Skeletal muscle tissue (tissue), 4 donors: ENCODE results near the gene CDS1. TPM values are rescaled to one million over a fixed set of nuclear protein-coding genes. Genes with fewer than 3 reads are reported as not detected.
"Not testable (repeated sequence)": the region's sequence is repeated elsewhere in the genome, so short reads cannot be mapped to it uniquely, and the experiment has no call there.

ENCODE experiments used
- H3K27ac ChIP-seq: one replicate; pipeline ENCODE4 v1.7.0; 2013; ENCODE audit warnings: mild to moderate bottlenecking, low read depth, low read length, inconsistent platforms
- H3K27me3 ChIP-seq, 3 donors: one replicate each; pipeline ENCODE4 v1.7.0; 2013; ENCODE audit warnings: low read length in 3 of 3; ENCODE audit not compliant: control insufficient read depth in 3 of 3, insufficient read depth in 3 of 3
- H3K36me3 ChIP-seq, 3 donors: one replicate each; pipeline ENCODE4 v1.7.0; 2013; ENCODE audit warnings: low read length in 3 of 3; ENCODE audit not compliant: control insufficient read depth in 3 of 3, insufficient read depth in 3 of 3
- H3K4me1 ChIP-seq, 3 donors: one replicate each; pipeline ENCODE4 v1.7.0; 2013; ENCODE audit warnings: low read length in 3 of 3, mild to moderate bottlenecking in 3 of 3; ENCODE audit not compliant: control insufficient read depth in 3 of 3, insufficient read depth in 3 of 3
- H3K4me3 ChIP-seq, 3 donors: one replicate each; pipeline ENCODE4 v1.7.0; 2013; ENCODE audit warnings: low read length in 3 of 3
- H3K9ac ChIP-seq, 3 donors: one replicate each; pipeline ENCODE4 v1.7.0; 2013; ENCODE audit warnings: low read length in 3 of 3, mild to moderate bottlenecking in 3 of 3, moderate library complexity in 2 of 3, low read depth in 1 of 3
- H3K9me3 ChIP-seq, 3 donors: one replicate each; pipeline ENCODE4 v1.7.0; 2013; ENCODE audit warnings: low read length in 3 of 3; ENCODE audit not compliant: control insufficient read depth in 3 of 3
- total RNA-seq: library from RNA; depleted of rRNA; stranded (reverse); fragments of >200 nt; gene quantifications from one replicate; pipeline ENCODE4 v1.2.3, GENCODE V29; 2014
- donor health status: Osteomylitis.

The CDS1 gene
- total RNA-seq, 1 donor from 2014 or later, result 0.52 TPM

DNA sequence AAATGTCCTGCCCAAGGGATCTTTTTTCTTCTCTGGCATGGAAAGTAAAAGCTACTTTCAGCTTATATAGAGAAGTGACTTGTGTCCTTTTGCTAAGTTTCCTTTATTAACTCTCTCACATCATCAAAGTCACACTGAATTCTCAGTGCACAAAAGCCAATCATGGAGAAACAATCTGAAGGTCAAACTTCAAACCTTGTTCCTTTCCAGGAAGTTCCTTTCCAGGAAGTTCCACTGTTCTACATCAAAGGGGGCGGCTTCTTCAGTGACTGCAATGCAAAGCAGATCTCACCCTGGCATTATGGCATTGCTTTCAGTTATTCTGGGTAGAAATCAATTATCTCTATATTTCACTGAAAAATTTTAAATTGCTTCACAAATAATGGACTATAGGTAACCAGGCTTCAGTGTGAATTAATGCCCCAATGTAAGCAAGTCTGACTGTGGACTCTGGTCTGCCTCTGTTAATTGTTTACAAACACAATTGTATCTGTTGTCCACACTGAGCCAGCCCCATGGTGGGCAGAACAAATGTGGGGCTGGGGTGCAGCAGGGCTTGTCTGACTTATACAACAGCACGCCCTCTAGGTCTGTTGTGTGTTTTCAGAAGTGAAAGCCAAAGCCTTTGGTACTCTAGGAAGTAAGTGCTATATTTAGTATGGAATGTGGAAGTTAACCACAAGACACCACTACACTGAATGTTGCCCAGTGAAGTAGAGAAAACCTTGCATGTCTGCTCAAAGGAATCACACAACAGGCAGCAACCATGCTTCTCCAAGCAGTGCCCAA lies 98.8 kb downstream of the CDS1 start:
- Histone ChIP-seq H3K4me3 (no peak overlapping the region), H3K4me1 (peaks cover 4 to 17% (median 14%) of the 10 kb centered on the region in 3 donors), H3K36me3 (peaks cover 43 to 68% (median 66%) of the 10 kb centered on the region in 3 donors), H3K27me3 (no peaks in the 10 kb centered on the region), H3K9me3 (no peaks in the 10 kb centered on the region), H3K27ac (no peak overlapping the region), H3K9ac (no peak overlapping the region)

DNA sequence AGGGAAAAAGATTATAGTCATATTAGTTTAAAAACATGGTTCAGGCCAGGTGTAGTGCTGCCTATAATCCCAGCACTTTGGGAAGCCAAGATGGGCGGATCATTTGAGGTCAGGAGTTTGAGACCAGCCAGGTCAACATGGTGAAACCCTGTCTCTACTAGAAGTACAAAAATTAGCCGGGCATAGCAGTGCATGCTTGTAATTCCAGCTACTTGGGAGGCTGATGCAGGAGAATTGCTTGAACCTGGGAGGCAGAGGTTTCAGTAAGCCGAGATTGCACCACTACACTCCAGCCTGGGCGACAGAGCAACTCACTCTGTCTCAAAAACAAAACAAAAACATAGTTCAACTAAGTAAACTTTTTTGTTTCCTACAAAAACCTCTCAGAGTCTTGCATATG lies 99.7 kb downstream of the CDS1 start:
- H3K27me3 ChIP-seq, H3K9me3 ChIP-seq, H3K27ac ChIP-seq, H3K4me3 ChIP-seq, H3K9ac ChIP-seq: not testable (repeated sequence)
- Histone ChIP-seq H3K36me3 (peaks cover 37 to 62% (median 57%) of the 10 kb centered on the region in 3 donors), H3K4me1 (peaks cover 4 to 17% (median 14%) of the 10 kb centered on the region in 3 donors)

- Histone ChIP-seq H3K4me1 (peaks cover 4 to 17% (median 14%) of the 10 kb centered on the region in 3 donors), H3K27me3 (no peaks in the 10 kb centered on the region), H3K9me3 (no peaks in the 10 kb centered on the region), H3K9ac (no peak overlapping the region), H3K36me3 (peaks cover 35 to 64% (median 51%) of the 10 kb centered on the region in 3 donors), H3K4me3 (no peak overlapping the region), H3K27ac (no peak overlapping the region)
These were observed 100.3 kb downstream of the CDS1 start for GRCh38 chr4:84683064-84683850.

GRCh38 chr4:84684361-84684760 lies 101.4 kb downstream of the CDS1 start:
- H3K36me3 ChIP-seq, result peaks cover 31 to 59% (median 43%) of the 10 kb centered on the region in 3 donors
- no peaks in the 10 kb centered on the region for H3K27me3 ChIP-seq
- H3K4me1 ChIP-seq, result peaks cover 4 to 17% (median 14%) of the 10 kb centered on the region in 3 donors
- no peak overlapping the region for H3K27ac ChIP-seq
- H3K4me3 ChIP-seq, result no peak overlapping the region
- no peak overlapping the region for H3K9ac ChIP-seq
- H3K9me3 ChIP-seq, result no peaks in the 10 kb centered on the region

- Histone ChIP-seq H3K36me3 (peaks cover 30 to 59% (median 43%) of the 10 kb centered on the region in 3 donors), H3K4me1 (peaks cover 4 to 17% (median 14%) of the 10 kb centered on the region in 3 donors), H3K27me3 (no peaks in the 10 kb centered on the region), H3K4me3 (no peak overlapping the region), H3K9ac (no peak overlapping the region), H3K27ac (no peak overlapping the region), H3K9me3 (no peaks in the 10 kb centered on the region)
These were observed 102.2 kb downstream of the CDS1 start for GRCh38 chr4:84685105-84685504.

GRCh38 chr4:84688605-84689004 lies 105.7 kb downstream of the CDS1 start:
- Histone ChIP-seq H3K27ac (no peak overlapping the region), H3K9ac (no peak overlapping the region), H3K36me3 (peaks cover 30 to 56% (median 38%) of the 10 kb centered on the region in 3 donors), H3K9me3 (no peaks in the 10 kb centered on the region), H3K27me3 (no peaks in the 10 kb centered on the region), H3K4me1 (peaks cover 0 to 10% (median 8%) of the 10 kb centered on the region in 3 donors), H3K4me3 (no peak overlapping the region)

GRCh38 chr4:84689197-84689596 lies 106.3 kb downstream of the CDS1 start:
- Histone ChIP-seq H3K36me3 (peaks cover 26 to 52% (median 36%) of the 10 kb centered on the region in 3 donors), H3K9me3 (no peaks in the 10 kb centered on the region), H3K27ac (no peak overlapping the region), H3K4me3 (no peak overlapping the region), H3K4me1 (peaks cover 0 to 10% (median 8%) of the 10 kb centered on the region in 3 donors), H3K27me3 (no peaks in the 10 kb centered on the region), H3K9ac (no peak overlapping the region)

GRCh38 chr4:84690481-84690880 lies 107.6 kb downstream of the CDS1 start:
- H3K27me3 ChIP-seq, result no peaks in the 10 kb centered on the region
- no peaks in the 10 kb centered on the region for H3K9me3 ChIP-seq
- H3K4me3 ChIP-seq, result no peak overlapping the region
- H3K9ac ChIP-seq, result no peak overlapping the region
- H3K27ac ChIP-seq, result no peak overlapping the region
- H3K36me3 ChIP-seq, result peaks cover 31 to 53% (median 40%) of the 10 kb centered on the region in 3 donors
- peaks cover 0 to 10% (median 8%) of the 10 kb centered on the region in 3 donors for H3K4me1 ChIP-seq

DNA sequence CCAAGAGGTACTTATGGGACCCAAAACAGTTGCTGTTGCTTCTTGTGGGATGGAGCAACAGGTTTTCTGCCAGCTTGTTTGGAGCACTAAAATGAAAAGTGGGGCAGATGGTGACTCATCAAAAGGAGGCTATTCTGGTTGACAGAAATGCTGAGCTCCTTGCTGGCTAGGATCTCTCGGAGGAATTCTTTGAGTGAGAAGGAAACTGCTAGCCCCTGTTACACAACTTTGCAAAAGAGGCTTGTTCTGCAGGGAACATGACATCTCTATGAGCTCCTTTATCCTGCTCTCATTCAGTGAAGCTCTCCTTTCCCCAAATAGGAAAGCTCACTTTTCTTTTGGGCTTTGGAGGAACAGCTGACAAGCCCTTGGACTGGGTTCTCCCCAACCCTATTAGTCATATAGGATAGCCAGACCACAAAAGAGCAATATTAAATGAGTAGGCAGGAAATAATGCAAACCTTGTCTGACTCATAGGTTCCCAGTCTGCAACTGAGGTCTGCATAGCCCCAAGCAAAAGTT lies 108.3 kb downstream of the CDS1 start:
- Histone ChIP-seq H3K4me3 (no peak overlapping the region), H3K27me3 (no peaks in the 10 kb centered on the region), H3K4me1 (peaks cover 0 to 10% (median 8%) of the 10 kb centered on the region in 3 donors), H3K9me3 (no peaks in the 10 kb centered on the region), H3K36me3 (peaks cover 33 to 59% (median 46%) of the 10 kb centered on the region in 3 donors), H3K27ac (no peak overlapping the region), H3K9ac (no peak overlapping the region)
